Prostate gland (tissue), 2 donors: ENCODE results near the gene G3BP1.

Experiments
- CTCF ChIP-seq, 4 experiments: fragments of 200-600 bp in 2 of 4; fragments of 450-650 bp in 2 of 4; sonication (generic) in 2 of 4; IDR thresholded peaks; 1 replicate in 3 of 4; 2 replicates in 1 of 4; pipeline ENCODE4 v1.5.1; 2016 to 2019; ENCODE audit warnings: antibody characterized with exemption in 4 of 4, mild to moderate bottlenecking in 2 of 4, moderate library complexity in 2 of 4
- POLR2A ChIP-seq: fragments of 450-650 bp; IDR thresholded peaks from one replicate; pipeline ENCODE4 v1.6.1; 2016; ENCODE audit warnings: antibody characterized with exemption, mild to moderate bottlenecking
- POLR2AphosphoS5 ChIP-seq: sonication (generic); formaldehyde crosslinking; IDR thresholded peaks from one replicate; pipeline ENCODE4 v1.6.1; 2017; ENCODE audit warnings: antibody characterized with exemption

- TF ChIP-seq POLR2AphosphoS5: no peak
- no peak for TF ChIP-seq CTCF (IDR thresholded peaks at IDR 0.05)
- TF ChIP-seq POLR2A: no peak
Measured at GRCh38 chr5:151743530-151743929, 28.2 kb upstream of the G3BP1 start.
